HepG2 (cell line): ENCODE data around the gene TTLL11. TPM values are rescaled to one million over a fixed set of nuclear protein-coding genes. Genes with fewer than 3 reads are reported as not detected.

Experiments used
- CTCF ChIP-seq: sonication (generic); formaldehyde crosslinking; IDR thresholded peaks from 2 replicates; pipeline ENCODE4 v1.5.0; 2020; ENCODE audit warnings: mild to moderate bottlenecking, missing genetic modification reagents, moderate library complexity
- ETV5 ChIP-seq: IDR thresholded peaks from 2 replicates; pipeline ENCODE4 v1.6.1; 2018; ENCODE audit warnings: missing biosample characterization, missing genetic modification reagents, inconsistent platforms, borderline replicate concordance
- FOSL1 ChIP-seq: sonication (generic); formaldehyde crosslinking; IDR thresholded peaks from 2 replicates; pipeline ENCODE4 v1.9.0; 2021; ENCODE audit warnings: missing genetic modification reagents, borderline replicate concordance
- GLI4 ChIP-seq: sonication (generic); formaldehyde crosslinking; IDR thresholded peaks from 2 replicates; pipeline ENCODE4 v1.5.1; 2020; ENCODE audit warnings: missing genetic modification reagents, mild to moderate bottlenecking, moderate library complexity, borderline replicate concordance
- GPN1 ChIP-seq: sonication (generic); formaldehyde crosslinking; IDR thresholded peaks from 2 replicates; pipeline ENCODE4 v1.5.1; 2020; ENCODE audit warnings: missing genetic modification reagents, borderline replicate concordance
- HNF1B ChIP-seq: sonication (generic); formaldehyde crosslinking; IDR thresholded peaks from 2 replicates; pipeline ENCODE4 v1.5.1; 2020; ENCODE audit warnings: mild to moderate bottlenecking, moderate library complexity, missing genetic modification reagents
- KLF11 ChIP-seq: IDR thresholded peaks from 2 replicates; pipeline ENCODE4 v1.6.1; 2016; ENCODE audit warnings: missing compliant biosample characterization
- MAFK ChIP-seq, 2 experiments: IDR thresholded peaks in 1 of 2; conservative IDR thresholded peaks in 1 of 2; 2 replicates each; pipeline ENCODE4 v1.6.1; 2011; ENCODE audit warnings: improper control_type of control experiment in 2 of 2, low read length in 2 of 2
- MLLT10 ChIP-seq: sonication (generic); formaldehyde crosslinking; IDR thresholded peaks from 2 replicates; pipeline ENCODE4 v1.4.0; 2020; ENCODE audit warnings: missing genetic modification reagents
- NR2F2 ChIP-seq: IDR thresholded peaks from 2 replicates; pipeline ENCODE4 v1.6.1; 2012; ENCODE audit warnings: low read depth, inconsistent platforms, borderline replicate concordance
- NR2F6 ChIP-seq, 2 experiments: IDR thresholded peaks; 2 replicates each; pipeline ENCODE4 v1.6.1; 2016; ENCODE audit warnings: antibody characterized with exemption in 1 of 2, mild to moderate bottlenecking in 1 of 2
- PCBP1 ChIP-seq: fragments of 200-400 bp; formaldehyde crosslinking; IDR thresholded peaks from 2 replicates; pipeline ENCODE4 v1.6.1; 2017; ENCODE audit warnings: mild to moderate bottlenecking, low read depth, low read length, borderline replicate concordance
- PLSCR1 ChIP-seq: sonication (generic); formaldehyde crosslinking; IDR thresholded peaks from 2 replicates; pipeline ENCODE4 v1.5.0; 2020; ENCODE audit warnings: missing genetic modification reagents, mild to moderate bottlenecking, borderline replicate concordance
- POLR2AphosphoS5 ChIP-seq: IDR thresholded peaks from 2 replicates; pipeline ENCODE4 v1.6.1; 2012; ENCODE audit warnings: low read depth, low read length
- PPARG ChIP-seq: conservative IDR thresholded peaks from 2 replicates; pipeline ENCODE4 v1.6.1; 2016; ENCODE audit warnings: missing biosample characterization, missing genetic modification reagents
- PTBP1 ChIP-seq: fragments of 200-400 bp; formaldehyde crosslinking; IDR thresholded peaks from 2 replicates; pipeline ENCODE4 v1.6.1; 2018; ENCODE audit warnings: low read length, low read depth; ENCODE audit not compliant: poor library complexity, severe bottlenecking
- RAD21 ChIP-seq: fragments of 450-650 bp; formaldehyde crosslinking; IDR thresholded peaks from 2 replicates; pipeline ENCODE4 v1.5.0; 2020; ENCODE audit warnings: mild to moderate bottlenecking
- RBM22 ChIP-seq: fragments of 200-400 bp; formaldehyde crosslinking; optimal IDR thresholded peaks from 2 replicates; pipeline ENCODE3; 2017; ENCODE audit warnings: mild to moderate bottlenecking, low read length, moderate library complexity
- SRSF9 ChIP-seq: fragments of 200-400 bp; formaldehyde crosslinking; IDR thresholded peaks from 2 replicates; pipeline ENCODE4 v1.6.1; 2018; ENCODE audit warnings: borderline replicate concordance, mild to moderate bottlenecking, low read depth, low read length; ENCODE audit not compliant: insufficient read depth, poor library complexity, severe bottlenecking
- ZBTB37 ChIP-seq: sonication (generic); formaldehyde crosslinking; IDR thresholded peaks from 2 replicates; pipeline ENCODE4 v1.4.0; 2020; ENCODE audit warnings: mild to moderate bottlenecking, missing genetic modification reagents
- ZFP36L1 ChIP-seq: sonication (generic); formaldehyde crosslinking; IDR thresholded peaks from 2 replicates; pipeline ENCODE4 v1.8.0; 2022; ENCODE audit warnings: mild to moderate bottlenecking, missing genetic modification reagents, moderate library complexity
- ZMAT3 ChIP-seq: sonication (generic); formaldehyde crosslinking; conservative IDR thresholded peaks from 2 replicates; pipeline ENCODE4 v1.7.0; 2021; ENCODE audit warnings: missing genetic modification reagents
- ZNF501 ChIP-seq: sonication (generic); formaldehyde crosslinking; IDR thresholded peaks from 2 replicates; pipeline ENCODE4 v1.5.1; 2020; ENCODE audit warnings: mild to moderate bottlenecking, moderate library complexity, missing genetic modification reagents
- ZNF546 ChIP-seq: sonication (generic); formaldehyde crosslinking; conservative IDR thresholded peaks from 2 replicates; pipeline ENCODE4 v1.8.1; 2023; ENCODE audit warnings: mild to moderate bottlenecking, missing genetic modification reagents
- ZNF572 ChIP-seq: sonication (generic); formaldehyde crosslinking; IDR thresholded peaks from 2 replicates; pipeline ENCODE4 v1.5.1; 2020; ENCODE audit warnings: mild to moderate bottlenecking, missing genetic modification reagents
- ZNF792 ChIP-seq: IDR thresholded peaks from 2 replicates; pipeline ENCODE4 v1.6.1; 2016
- polyA plus RNA-seq, 8 experiments: library from polyadenylated mRNA; depleted of rRNA in 3 of 8; stranded (reverse) in 7 of 8; unstranded in 1 of 8; fragments of >200 nt; fragmentation: Illumina TruSeq in 4 of 8; extraction: Trizol in 4 of 8; gene quantifications; 2 replicates each; pipeline versions ENCODE4 v1.2.1 to v1.2.3, GENCODE V29; 2011 to 2016; ENCODE audit warnings: low read depth in 4 of 8, missing spikeins in 1 of 8, mixed read lengths in 1 of 8; ENCODE audit not compliant: insufficient read depth in 1 of 8
- total RNA-seq, 5 experiments: library from RNA; depleted of rRNA; stranded (reverse); fragments of >200 nt; fragmentation: Illumina TruSeq; extraction: Trizol; gene quantifications; 2 replicates each; pipeline ENCODE4 v1.2.3, GENCODE V29; 2016; ENCODE audit warnings: low read depth in 1 of 5

TTLL11 gene
- total and polyA plus RNA-seq, 2 of the 13 experiments (the other 11 are each of a cell fraction or from before 2014, with no cell fraction given), result 4.5 to 5.2 TPM

GRCh38 chr9:122099271-122099869 is 6.3 kb upstream of the TTLL11 start (continued):
- no peak for TF ChIP-seq SRSF9
- TF ChIP-seq ZNF572 (CRISPR knock-in tag), result no peak
- TF ChIP-seq KLF11 (CRISPR knock-in tag), result no peak
- no peak for TF ChIP-seq ZNF792
- no peak for TF ChIP-seq FOSL1 (CRISPR knock-in tag)
- TF ChIP-seq POLR2AphosphoS5, result no peak
- TF ChIP-seq GPN1 (CRISPR knock-in tag), result no peak
- no peak for TF ChIP-seq ZNF546
- TF ChIP-seq CTCF (CRISPR knock-in tag), result peak; percentile 83
- no peak for TF ChIP-seq ZBTB37 (CRISPR knock-in tag)
- peak; percentile 94 for TF ChIP-seq NR2F6 (IDR thresholded peaks at IDR 0.05)
- peak; percentile 90 for TF ChIP-seq NR2F6 (CRISPR knock-in tag; IDR thresholded peaks at IDR 0.05)
- no peak for TF ChIP-seq ZMAT3 (CRISPR knock-in tag)
- no peak for TF ChIP-seq GLI4 (CRISPR knock-in tag)
- peak; percentile 24; the same call in 1 of the 2 replicates for TF ChIP-seq HNF1B
- TF ChIP-seq PCBP1, result no peak
- no peak for TF ChIP-seq PTBP1
- TF ChIP-seq ZNF501 (CRISPR knock-in tag), result 0 out of 2 replicates have a peak, but pooled peaks have one; percentile 32
- TF ChIP-seq PPARG (CRISPR knock-in tag), result 0 out of 2 replicates have a peak, but pooled peaks have one; percentile 27
- TF ChIP-seq NR2F2, result peak; percentile 64; the same call in 1 of the 2 replicates
- TF ChIP-seq MAFK (conservative IDR thresholded peaks at IDR 0.05 in 1 of 2, IDR thresholded peaks at IDR 0.05 in 1 of 2; ENCODE audit: low read length in 2 of 2), result no peak
- no peak for TF ChIP-seq PLSCR1 (CRISPR knock-in tag)
- no peak for TF ChIP-seq RBM22
- no peak for TF ChIP-seq MLLT10 (CRISPR knock-in tag)
- TF ChIP-seq ZFP36L1 (CRISPR knock-in tag), result no peak
- TF ChIP-seq ETV5 (CRISPR knock-in tag), result no peak
- TF ChIP-seq RAD21 (CRISPR knock-in tag), result peak; percentile 81
